ENCODE data around the gene RCOR1.
"Not testable (repeated sequence)": the region's sequence is repeated elsewhere in the genome, so short reads cannot be mapped to it uniquely, and the experiment has no call there.

RCOR1 gene

DNA sequence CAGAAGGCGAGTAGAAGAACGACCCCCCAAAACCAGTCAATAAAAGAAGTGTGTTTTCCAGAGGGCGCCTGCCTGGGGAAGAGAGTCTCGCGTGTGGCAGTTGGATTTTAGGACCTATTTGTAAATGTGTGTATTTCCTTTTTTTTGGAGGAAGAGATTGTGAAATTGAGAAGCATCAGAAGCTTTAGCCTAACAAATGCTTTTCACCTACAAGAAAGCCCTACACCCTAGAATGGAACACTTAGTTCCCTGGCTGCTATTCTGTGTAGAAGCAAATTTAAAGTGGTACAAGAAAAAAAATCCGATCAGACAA lies 1.3 kb downstream of the RCOR1 start:
- DNase-seq, result no peak

DNA sequence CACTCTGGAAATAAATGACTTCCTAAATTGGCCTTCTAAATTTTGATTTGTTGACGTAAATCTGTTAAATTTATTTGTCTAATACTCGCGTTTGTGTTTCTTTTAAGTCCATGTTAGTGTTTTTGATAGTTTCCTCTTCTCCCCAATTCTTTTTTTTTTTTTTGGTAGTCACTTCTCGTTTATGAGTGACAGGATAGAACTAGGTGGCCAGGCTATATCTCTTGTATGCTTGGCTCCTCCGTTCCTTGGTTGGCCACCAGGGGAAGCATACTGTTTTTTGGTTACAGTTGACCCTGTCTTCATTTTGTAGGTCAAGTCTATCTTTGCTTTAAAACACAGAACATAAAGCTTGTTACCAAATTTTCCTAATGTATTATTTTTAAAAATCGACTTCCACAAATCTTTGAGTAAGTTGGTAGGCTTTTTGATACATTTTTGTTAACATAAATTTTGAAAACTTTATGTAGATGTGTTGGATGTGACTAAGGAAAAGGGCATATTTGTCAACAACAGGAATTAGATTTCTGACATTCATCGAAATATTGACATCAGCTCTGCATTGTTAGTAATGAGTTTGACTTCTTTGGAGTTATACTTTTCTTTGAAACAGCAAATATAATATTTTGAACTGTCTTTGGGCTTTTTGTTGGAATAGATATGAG lies 2.2 kb downstream of the RCOR1 start:
- DNase-seq, result peak; percentile 75

DNA sequence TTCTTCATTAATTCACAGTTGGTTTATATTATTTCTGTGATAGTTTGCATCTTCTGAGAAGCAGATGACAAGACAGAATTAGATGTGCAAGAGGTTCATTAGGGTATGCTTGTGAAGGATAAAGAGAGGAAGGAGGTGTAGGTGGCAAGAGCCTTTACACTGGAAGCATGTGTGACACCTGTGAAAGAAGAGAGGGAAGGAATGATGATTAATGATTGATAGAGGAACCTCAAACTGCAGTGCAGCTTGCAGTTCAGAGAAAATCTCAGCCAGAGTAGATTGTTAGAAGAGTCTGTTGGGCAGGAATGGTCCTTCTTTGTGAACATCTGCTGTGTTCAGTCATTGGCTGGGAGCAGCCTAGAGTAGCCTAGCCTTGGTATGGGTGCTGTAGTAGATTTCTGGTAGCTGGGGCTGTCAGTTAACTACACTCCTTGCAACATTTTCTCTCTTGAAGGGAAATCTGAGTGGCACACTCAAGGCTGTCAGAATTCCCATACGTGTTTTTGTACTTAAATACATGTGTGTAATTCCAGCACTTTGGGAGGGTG lies 9.0 kb downstream of the RCOR1 start:
- no peak for DNase-seq

DNA sequence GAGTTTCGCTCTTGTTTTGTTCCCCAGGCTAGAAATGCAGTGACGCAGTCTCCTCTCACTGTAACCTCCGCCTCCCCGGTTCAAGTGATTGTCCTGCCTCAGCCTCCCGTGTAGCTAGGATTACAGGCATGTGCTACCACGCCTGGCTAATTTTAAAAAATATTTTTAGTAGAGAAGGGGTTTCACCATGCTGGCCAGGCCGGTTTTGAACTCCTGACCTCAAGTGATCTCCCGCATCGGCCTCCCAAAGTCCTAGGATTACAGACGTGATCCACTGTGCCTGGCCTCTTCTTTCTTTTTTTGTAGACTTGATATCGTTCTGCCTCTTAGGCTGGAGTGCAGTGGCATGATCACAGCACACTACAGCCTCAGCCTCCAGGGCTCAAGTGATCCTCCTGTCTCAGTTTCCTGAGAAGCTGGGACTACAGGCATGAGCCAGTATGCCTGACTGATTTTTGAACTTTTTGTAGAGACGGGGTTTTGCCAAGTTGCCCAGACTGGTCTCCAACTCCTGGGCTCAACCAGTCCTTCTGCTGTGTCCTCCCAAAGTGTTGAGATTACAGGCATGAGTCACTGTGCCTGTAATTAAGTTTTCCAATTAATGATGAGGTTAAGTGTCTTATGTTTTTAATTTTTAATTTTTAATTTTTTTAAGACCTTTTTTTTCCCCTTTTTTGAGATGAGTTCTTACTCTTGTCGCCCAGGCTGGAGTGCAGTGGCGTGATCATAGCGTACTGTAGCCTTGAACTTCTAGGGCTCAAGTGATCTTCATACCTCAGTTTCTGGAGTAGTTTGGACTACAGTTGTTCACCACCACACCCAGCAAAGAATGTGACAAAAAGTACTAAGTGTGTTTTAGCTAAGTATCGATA lies 10.2 kb downstream of the RCOR1 start:
- no peak for DNase-seq

DNA sequence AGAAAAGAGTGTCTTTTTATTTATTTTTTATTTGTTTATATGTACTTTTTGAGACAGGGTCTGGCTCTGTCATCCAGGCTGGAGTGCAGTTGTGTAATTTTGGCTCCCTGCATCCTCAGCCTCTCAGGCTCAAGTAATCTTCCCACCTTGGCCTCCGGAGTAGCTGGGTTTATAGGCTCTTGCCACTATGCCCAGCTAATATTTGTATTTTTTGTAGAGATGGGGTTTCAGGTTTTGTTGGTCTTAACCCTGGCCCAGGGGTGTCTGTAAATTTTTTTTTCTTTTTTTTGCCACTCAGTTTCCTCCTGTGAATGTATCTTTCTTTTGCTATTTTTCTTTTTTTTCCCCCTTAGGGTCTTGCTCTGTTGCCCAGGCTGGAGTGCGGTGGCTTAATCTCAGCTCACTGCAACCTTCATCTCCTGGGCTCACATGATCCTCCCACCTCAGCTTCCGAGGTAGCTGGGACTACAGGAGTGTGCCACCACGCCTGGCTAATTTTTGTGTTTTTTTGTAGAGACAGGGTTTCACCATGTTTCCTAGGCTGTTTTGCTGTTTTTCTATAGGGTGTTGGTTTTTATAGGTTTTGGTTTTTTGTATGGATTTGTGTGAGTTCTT lies 11.0 kb downstream of the RCOR1 start:
- DNase-seq, result no peak

DNA sequence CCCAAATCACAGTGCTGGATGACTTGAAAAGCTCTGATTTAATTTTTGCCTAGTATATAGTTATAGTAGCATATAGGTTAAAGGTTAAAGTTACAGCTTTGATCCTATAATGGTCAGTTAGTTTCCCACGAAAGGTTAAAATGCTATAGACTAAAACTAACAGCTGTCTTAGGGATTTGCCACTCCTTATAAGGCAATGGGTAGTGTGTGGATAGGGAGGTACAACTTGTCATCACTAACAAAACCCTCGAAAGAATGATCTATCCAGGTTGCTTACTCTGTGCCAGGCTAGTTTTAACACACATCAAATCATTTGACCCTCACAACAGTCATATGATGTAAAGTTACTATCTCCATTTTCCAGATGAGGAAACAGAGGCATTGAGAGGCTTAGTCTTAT lies 11.7 kb downstream of the RCOR1 start:
- DNase-seq, result no peak

DNA sequence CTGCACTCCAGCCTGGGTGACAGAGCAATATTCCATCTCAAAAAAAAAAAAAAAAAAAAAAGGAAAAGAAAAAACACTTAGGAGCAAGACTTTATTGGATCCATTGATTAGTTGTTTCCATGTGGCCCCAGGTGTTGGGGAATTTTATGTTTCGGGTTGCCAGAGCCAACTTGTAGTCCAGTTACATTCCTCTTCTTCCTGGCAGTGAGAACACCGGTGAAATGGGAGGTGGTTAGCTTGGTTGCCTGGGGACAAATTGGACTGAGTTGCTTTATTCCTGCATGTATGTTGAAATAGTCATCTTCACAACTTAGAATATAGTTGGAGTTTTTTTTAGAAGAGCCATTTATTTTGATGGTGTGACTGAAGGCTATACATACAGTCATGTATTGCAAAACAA lies 12.6 kb downstream of the RCOR1 start:
- DNase-seq, result no peak

DNA sequence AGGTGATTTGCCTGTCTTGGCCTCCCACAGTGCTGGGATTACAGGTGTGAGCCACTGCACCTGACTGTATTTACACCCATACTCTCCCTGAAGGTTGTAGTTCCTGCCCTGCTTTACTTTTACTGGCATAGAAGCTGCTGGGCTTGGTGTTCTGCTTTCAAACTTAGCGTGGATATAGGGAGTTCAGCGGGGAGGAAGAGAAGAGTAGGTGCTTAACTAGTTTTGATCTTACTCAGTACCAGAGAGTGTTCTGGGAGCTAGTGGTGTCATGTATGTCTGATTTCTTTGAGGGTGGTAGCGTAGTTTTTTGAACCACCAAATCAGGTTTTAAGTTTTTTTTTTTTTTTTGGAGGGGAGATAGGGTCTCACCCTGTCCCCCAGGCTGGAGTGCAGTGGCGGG lies 13.8 kb downstream of the RCOR1 start:
- no peak for DNase-seq

DNA sequence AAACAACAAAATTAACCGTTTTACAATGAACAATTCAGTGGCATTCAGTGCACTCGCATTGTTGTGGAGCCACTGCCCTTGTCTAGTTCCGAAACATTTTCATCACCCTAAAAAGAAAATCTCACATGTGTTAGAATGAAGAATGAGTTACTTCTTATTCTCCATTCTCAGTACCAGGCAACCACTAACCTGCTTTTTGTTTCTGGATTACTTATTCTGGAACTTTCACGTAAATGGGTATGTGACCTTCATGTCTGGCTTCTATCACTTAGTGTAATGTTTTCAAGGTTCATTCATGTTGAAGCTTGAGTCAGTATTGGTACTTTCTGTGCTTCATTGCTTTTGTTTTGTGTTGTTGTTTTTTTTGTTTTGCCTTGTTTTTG lies 15.6 kb downstream of the RCOR1 start:
- no peak for DNase-seq

DNA sequence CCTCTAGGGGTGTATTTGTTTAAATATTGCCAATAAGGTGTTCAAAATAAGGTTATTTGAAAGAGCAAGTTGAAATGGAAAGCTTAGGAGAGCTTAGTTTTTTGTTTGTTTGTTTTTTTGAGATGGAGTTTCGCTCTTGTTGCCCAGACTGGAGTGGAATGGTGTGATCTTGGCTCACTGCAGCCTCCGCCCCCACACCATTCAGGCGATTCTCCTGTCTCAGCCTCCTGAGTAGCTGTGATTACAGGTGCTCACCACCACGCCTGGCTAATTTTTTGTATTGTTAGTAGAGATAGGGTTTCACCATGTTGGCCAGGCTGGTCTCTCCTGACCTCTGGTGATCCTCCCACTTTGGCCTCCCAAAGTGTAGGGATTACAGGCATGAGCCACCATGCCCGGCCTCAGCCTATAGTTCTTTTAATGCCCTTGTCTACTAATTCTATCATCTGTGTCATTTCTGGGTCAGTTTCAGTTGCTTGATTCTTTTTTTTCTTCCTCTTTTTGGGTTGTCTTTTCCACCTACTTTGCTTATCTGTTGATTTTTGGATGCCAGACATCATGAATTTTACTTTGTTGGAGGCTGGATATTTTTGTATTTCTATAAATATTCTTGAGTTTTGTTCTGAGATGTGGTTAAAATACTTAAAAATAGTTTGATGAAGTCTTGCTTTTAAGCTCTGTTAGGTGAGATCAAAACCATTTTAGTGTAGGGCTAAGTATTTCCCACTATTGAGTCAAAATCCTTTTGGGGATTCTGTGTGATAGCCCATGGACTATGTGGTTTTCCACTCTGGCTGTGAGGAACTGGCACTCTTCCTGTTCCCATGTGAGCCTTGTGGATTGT lies 18.7 kb downstream of the RCOR1 start:
- DNase-seq, result no peak

DNA sequence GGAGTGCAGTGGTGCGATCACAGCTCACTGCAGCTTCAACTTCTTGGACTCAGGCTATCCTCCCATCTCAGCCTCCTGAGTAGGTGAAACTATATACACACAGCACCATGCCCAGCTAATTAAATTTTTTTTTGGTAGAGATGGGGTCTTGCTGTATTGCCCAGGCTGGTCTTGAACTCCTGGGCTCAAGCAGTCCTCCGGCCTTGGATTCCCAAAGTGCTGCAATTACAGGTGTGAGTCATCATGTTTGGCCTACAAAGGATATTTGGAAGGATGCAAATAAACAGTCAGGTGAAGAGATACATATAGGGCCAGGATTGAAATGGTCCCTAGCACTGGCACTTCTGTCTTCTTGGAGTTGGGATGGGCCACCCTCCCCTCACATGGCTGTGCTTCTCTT lies 23.9 kb downstream of the RCOR1 start:
- no peak for DNase-seq

DNA sequence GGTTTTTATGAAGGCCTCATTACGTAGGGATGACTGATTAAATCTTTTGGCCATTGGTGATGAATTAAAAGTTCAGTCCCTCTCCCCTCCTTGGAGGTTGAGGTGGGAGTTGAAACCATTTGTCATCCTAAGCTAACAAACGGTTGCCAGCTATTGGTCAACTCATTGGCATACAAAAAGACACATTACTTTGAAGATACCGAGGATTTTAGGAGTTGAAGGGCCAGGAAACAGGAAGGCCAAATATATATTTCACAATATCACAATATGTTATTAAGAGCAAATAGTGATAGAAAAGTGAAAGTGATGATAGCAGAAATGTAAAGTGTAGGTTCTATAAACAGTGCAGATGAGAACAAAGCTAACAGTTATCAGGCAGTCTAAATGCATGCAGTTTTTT lies 24.4 kb downstream of the RCOR1 start:
- no peak for DNase-seq

DNA sequence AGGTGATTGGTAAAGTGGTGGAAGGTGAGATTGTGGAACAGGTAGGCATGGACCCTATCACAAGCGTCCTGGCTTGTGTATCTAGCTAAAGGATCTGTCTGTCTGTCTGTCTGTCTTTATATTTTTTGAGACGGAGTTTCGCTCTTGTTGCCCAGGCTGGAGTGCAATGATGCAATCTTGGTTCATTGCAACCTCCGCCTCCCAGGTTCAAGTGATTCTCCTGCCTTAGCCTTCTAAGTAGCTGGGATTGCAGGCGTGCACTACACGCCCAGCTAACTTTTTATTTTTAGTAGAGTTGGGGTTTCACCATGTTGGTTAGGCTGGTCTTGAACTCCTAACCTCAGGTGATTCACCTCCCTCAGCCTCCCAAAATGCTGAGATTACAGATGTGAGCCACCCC lies 26.6 kb downstream of the RCOR1 start:
- DNase-seq, result not testable (repeated sequence)

DNA sequence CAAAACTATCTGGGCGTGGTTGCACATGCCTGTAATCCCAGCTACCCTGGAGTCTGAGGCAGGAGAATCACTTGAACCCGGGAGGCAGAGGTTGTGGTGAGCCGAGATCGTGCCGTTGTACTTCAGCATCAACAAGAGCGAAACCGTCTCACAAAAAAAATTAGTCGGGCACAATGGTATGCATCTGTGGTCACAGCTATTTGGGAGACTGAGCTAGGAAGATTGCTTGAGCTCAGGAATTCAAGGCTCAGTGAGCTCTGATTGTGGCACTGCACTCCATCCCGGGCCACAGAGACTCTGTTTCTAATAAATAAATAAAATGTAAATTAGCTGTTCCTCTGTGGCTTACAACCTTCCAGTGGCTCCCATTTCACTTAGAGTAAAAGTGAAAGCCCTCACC lies 28.0 kb downstream of the RCOR1 start:
- DNase-seq, result no peak

DNA sequence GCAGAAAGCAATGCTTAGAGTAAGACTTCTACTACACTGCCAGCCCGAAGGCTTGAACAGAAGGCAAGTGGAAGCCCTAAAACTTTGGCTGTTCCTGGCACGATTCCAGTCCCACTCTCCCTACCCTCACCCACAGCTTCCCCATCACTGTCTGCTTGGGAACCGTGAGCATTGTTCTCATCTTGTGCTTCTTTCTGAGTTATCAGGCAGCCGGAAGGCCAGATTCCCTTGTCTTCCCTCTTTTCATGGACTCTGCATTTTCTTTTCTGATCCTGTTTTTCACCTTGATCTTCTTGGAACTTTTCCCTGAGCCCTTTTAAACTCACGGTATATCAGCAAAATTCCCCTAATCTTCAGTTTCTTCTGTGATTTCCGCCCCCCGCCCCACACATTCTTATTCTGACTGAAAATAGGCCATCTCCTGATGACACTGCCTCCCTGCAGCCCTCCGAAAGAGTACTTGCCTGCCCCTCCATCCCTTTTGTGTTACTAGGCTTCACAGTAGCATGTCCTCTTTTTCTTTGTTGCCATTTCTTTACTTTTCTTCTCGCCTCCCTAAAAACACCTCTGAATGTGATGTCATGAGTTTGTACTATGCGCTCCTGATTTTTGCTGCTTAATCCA lies 29.9 kb downstream of the RCOR1 start:
- DNase-seq, result no peak

DNA sequence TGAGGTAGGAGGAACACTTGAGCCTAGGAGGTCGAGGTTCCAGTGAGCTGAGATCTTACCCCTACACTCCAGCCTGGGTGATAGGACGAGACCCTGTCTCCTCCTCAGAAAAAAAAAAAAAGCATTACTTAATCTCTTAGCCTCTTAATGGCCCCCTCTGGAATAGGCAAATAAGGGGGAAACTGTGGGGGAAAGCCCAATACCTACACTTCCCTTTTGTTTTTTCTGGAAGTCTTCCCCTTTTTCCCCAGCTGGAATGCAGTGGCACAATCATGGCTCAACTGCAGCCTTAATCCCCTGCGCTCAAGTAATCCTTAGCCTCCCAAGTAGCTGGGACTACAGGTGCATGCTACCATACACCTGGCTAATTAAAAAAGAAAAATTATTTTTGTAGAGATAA lies 32.2 kb downstream of the RCOR1 start:
- no peak for DNase-seq

DNA sequence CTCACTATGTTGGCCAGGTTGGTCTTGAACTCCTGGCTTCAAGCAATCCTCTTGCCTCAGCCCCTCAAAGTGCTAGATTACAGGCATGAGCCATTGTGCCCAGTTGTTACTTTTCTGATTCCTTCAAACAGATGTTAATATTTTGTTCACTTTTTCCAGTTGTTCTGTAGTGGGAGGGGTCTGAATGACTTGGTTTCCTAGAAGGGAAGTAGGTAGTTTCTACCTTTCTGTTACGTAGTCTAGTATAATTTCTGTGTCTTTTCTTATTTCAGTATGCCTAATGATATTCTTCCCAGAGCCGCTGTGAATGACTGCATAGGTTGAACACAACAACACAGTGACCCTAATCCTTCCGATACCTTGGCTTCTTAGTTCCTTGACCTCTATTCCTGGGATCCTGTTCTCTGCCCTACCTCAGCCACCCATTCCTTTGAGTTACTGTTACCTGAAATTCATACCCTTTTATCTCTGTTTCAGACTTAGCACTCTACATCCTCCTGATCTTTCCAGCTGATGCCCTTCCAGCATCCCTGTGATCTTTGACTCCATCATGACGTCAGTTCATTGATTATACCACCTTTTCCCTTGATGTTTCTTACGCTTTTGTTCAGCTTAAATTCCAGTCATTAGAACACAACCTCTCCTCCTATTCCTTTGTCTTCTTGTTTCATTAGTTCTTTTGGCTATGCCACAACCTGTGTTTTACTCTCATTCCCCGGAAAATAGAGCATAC lies 33.3 kb downstream of the RCOR1 start:
- DNase-seq, result no peak

DNA sequence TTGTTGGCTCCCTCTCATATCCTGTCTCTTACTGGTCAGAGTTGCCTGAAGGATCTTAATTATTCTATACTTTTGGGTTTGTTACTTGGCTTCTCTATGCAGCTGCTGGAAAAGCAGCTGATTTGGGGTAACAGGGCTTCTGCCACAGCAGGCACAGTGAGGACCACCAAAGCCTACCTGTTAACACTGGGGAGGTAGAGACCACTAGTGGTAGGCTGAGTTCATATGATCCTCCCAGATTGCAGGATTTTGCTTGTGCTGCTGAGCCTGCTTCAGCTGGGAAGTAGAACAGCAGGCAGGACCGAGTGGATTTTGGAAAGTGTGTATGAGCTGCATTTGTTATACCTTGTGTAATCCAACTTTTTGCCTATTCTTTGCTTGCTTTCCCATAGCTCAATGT lies 34.1 kb downstream of the RCOR1 start:
- no peak for DNase-seq

DNA sequence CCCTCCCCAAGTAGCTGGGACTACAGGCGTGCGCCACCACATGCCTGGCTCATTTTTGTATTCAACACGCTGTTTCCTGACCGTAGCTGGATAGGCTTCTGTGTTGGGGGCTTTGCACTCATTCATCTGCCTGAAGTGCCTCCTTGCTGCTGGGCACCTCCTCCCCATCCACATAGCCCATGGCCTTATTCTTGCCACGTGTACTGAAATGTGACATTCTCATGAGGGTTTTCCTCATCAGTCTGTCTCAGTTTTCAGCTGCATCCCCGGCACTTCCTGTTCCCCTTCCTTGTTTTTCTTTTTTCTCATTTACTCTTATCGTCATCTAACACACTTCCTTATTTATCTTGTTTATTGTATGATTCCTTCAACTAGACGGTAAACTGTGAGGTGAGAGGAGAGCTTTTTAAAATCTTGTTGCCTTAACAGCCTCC lies 36.6 kb downstream of the RCOR1 start:
- no peak for DNase-seq

DNA sequence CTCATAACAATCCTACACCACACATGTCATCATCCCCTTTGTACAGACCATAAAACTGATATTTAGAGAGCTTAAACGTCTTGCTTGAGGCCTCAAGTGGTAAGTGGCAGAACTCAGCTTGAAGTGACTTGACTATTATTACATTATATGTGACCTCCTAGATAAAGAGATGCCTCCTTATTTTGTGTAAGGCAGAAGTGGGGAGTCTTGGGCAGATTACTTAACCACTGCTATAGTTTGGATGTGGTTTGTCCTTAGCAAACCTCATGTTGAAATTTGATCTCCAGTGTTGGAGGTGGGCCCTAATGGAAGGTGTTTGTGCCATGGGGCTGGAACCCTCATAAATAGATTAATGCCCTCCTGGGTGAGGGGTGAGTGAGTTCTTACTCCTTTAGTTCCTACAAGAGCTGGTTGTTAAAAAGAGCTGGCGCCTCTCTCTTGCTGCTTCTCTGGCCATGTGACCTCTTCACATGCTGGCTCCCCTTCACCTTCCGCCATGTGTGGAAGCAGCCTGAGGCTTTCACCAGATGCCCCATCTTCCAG lies 37.4 kb downstream of the RCOR1 start:
- DNase-seq, result no peak

DNA sequence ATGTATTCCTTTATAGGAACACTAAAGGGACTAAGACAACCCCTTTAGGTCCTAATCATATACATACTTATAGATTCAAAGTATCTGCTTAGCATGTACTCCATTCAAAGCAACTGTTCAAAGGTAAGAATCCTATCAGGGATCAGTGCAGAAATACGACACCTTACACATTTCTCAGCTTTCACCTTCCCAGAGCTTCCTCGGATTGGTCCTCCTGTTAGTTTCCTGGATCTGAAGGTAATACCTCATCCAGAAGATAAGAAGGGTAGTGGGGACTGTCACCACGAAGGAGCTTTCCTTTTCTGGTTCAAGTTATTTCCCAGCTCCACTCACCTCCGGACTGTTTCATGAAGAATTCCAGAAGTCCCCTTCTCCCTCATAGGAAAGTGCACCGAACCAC lies 38.0 kb downstream of the RCOR1 start:
- DNase-seq, result no peak

DNA sequence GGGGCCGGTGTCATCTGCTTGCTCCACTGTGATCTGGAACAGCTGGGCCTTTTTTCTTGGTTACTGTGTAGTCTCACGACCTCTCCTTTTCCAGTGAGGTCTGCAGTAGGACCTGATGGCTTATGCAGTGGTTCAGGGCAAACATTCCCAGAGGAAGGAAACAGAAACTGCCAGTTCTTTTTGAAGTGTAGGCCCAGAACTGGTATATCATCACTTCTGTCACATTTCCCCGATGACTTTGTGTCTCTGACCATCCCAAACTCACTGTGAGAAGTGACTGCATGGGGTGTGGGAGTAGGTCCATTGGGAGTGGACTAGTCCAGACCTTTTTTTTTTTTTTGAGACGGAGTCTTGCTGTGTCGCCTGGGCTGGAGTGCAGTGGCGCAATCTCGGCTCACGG lies 38.4 kb downstream of the RCOR1 start:
- no peak for DNase-seq

All from 8988T (cell line).